Breast epithelium (tissue), 4 donors: Measurements from ENCODE around the gene GNAQ. TPM values are rescaled to one million over a fixed set of nuclear protein-coding genes. Genes with fewer than 3 reads are reported as not detected.

Experiments used
- DNase-seq, 2 donors: peaks; one replicate each; pipeline ENCODE4 v3.0.0-alpha.2; 2019; ENCODE audit warnings: low spot score in 2 of 2
- H3K27ac ChIP-seq, 2 donors: fragments of 200-600 bp; sonication (generic) in 1 of 2; one replicate each; pipeline ENCODE4 v1.5.1; 2016 to 2019; ENCODE audit warnings: mild to moderate bottlenecking in 1 of 2
- H3K27me3 ChIP-seq, 2 donors: fragments of 200-600 bp; sonication (generic) in 1 of 2; one replicate each; pipeline versions ENCODE4 v1.5.1 to v1.6.0; 2017 to 2019; ENCODE audit warnings: control low read depth in 1 of 2, mild to moderate bottlenecking in 1 of 2
- H3K36me3 ChIP-seq: fragments of 200-600 bp; one replicate; pipeline ENCODE4 v1.5.1; 2019
- H3K4me1 ChIP-seq, 2 donors: fragments of 200-600 bp; sonication (generic); one replicate each; pipeline ENCODE4 v1.5.1; 2016 to 2019; ENCODE audit warnings: control low read depth in 1 of 2
- H3K4me3 ChIP-seq, 3 donors: fragments of 200-600 bp; sonication (generic); 1 replicate in 2 of 3; 2 replicates in 1 of 3; pipeline ENCODE4 v1.5.1; 2016 to 2019; ENCODE audit warnings: mild to moderate bottlenecking in 3 of 3, moderate library complexity in 2 of 3
- H3K9me3 ChIP-seq, 2 donors: fragments of 200-600 bp; sonication (generic) in 1 of 2; one replicate each; pipeline ENCODE4 v1.5.1; 2016 to 2019; ENCODE audit warnings: control low read depth in 1 of 2
- POLR2A ChIP-seq: fragments of 450-650 bp; IDR thresholded peaks from one replicate; pipeline ENCODE4 v1.6.1; 2016; ENCODE audit warnings: antibody characterized with exemption, mild to moderate bottlenecking, moderate library complexity
- POLR2AphosphoS5 ChIP-seq, 3 donors: sonication (generic); formaldehyde crosslinking; IDR thresholded peaks; one replicate each; pipeline ENCODE4 v1.6.1; 2017; ENCODE audit warnings: antibody characterized with exemption in 3 of 3
- intact Hi-C: fragments of 100-400 bp; cut with DNase I; formaldehyde crosslinking; loops from one replicate; pipeline ENCODE4 v1.15.1; 2023; ENCODE audit warnings: low total_unique reads
- total RNA-seq, 3 donors: library from RNA; depleted of rRNA; stranded (reverse); fragments of >200 nt; gene quantifications; one replicate each; pipeline ENCODE4 v1.1.0, GENCODE V29; 2016
- TF ChIP-seq, protein P1 (sequence below), 3 donors: fragments of 450-650 bp; IDR thresholded peaks; one replicate each; pipeline ENCODE4 v1.5.1; 2016 to 2017; ENCODE audit warnings: antibody characterized with exemption in 3 of 3, mild to moderate bottlenecking in 3 of 3, moderate library complexity in 3 of 3

The GNAQ gene
- total RNA-seq, 3 donors from 2014 or later, result 39.0 to 49.3 (median 47.2) TPM

- no peak overlapping the region for H3K27ac ChIP-seq
- H3K9me3 ChIP-seq, result no peaks in the 10 kb centered on the region
- no peak overlapping the region for H3K4me3 ChIP-seq
- DNase-seq, result no peak
- no peaks in the 10 kb centered on the region for H3K27me3 ChIP-seq
- intact Hi-C loops, result no loop called here
- no peak for TF ChIP-seq POLR2AphosphoS5 (IDR thresholded peaks at IDR 0.05)
- TF ChIP-seq, protein P1, sequence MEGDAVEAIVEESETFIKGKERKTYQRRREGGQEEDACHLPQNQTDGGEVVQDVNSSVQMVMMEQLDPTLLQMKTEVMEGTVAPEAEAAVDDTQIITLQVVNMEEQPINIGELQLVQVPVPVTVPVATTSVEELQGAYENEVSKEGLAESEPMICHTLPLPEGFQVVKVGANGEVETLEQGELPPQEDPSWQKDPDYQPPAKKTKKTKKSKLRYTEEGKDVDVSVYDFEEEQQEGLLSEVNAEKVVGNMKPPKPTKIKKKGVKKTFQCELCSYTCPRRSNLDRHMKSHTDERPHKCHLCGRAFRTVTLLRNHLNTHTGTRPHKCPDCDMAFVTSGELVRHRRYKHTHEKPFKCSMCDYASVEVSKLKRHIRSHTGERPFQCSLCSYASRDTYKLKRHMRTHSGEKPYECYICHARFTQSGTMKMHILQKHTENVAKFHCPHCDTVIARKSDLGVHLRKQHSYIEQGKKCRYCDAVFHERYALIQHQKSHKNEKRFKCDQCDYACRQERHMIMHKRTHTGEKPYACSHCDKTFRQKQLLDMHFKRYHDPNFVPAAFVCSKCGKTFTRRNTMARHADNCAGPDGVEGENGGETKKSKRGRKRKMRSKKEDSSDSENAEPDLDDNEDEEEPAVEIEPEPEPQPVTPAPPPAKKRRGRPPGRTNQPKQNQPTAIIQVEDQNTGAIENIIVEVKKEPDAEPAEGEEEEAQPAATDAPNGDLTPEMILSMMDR (IDR thresholded peaks at IDR 0.05), result no peak
- no peak for TF ChIP-seq POLR2A
- no peaks in the 10 kb centered on the region for H3K36me3 ChIP-seq
- no peaks in the 10 kb centered on the region for H3K4me1 ChIP-seq
These were observed 43.0 kb downstream of the GNAQ start for GRCh38 chr9:77988630-77989029.

GRCh38 chr9:77987880-77988525 lies 43.6 kb downstream of the GNAQ start:
- no peaks in the 10 kb centered on the region for H3K36me3 ChIP-seq
- no peak overlapping the region for H3K4me3 ChIP-seq
- intact Hi-C loops, result no loop called here
- TF ChIP-seq POLR2A (no peak), POLR2AphosphoS5 (IDR thresholded peaks at IDR 0.05) (no peak)
- TF ChIP-seq, protein P1 (IDR thresholded peaks at IDR 0.05), result no peak
- H3K9me3 ChIP-seq, result no peaks in the 10 kb centered on the region
- H3K27me3 ChIP-seq, result no peaks in the 10 kb centered on the region
- DNase-seq, result no peak
- no peak overlapping the region for H3K27ac ChIP-seq
- H3K4me1 ChIP-seq, result no peaks in the 10 kb centered on the region

GRCh38 chr9:77987081-77987656 lies 44.4 kb downstream of the GNAQ start:
- TF ChIP-seq, protein P1 (IDR thresholded peaks at IDR 0.05), result no peak
- TF ChIP-seq POLR2A, result no peak
- TF ChIP-seq POLR2AphosphoS5 (IDR thresholded peaks at IDR 0.05), result no peak
- DNase-seq, result no peak
- intact Hi-C loops, result no loop called here
- Histone ChIP-seq H3K4me3 (no peak overlapping the region), H3K27me3 (no peaks in the 10 kb centered on the region), H3K36me3 (no peaks in the 10 kb centered on the region), H3K27ac (no peak overlapping the region), H3K9me3 (no peaks in the 10 kb centered on the region), H3K4me1 (no peaks in the 10 kb centered on the region)

DNA sequence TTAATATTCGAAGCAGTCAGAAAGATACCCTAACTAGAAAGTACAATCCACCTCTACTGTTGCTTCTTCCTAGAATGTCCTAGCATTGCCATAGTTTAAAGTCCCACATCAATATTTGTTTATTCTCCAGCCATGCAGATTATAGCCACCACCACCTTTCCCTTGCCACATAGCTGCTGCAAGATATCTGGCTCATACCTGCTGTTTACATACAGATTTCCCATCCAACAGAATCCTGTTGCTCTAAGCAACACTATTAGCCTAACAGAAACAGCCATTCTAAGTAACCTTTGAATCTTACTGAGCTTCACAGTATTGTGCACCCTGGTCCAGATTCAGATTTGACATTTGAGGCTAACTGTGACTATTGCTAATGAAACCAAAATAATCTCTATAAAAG lies 45.6 kb downstream of the GNAQ start:
- H3K36me3 ChIP-seq, result no peaks in the 10 kb centered on the region
- H3K4me1 ChIP-seq, result no peaks in the 10 kb centered on the region
- TF ChIP-seq, protein P1 (IDR thresholded peaks at IDR 0.05), result no peak
- TF ChIP-seq POLR2AphosphoS5 (IDR thresholded peaks at IDR 0.05), result no peak
- TF ChIP-seq POLR2A, result no peak
- H3K9me3 ChIP-seq, result no peaks in the 10 kb centered on the region
- no peak overlapping the region for H3K27ac ChIP-seq
- intact Hi-C loops, result no loop called here
- H3K4me3 ChIP-seq, result no peak overlapping the region
- no peaks in the 10 kb centered on the region for H3K27me3 ChIP-seq
- no peak for DNase-seq

DNA sequence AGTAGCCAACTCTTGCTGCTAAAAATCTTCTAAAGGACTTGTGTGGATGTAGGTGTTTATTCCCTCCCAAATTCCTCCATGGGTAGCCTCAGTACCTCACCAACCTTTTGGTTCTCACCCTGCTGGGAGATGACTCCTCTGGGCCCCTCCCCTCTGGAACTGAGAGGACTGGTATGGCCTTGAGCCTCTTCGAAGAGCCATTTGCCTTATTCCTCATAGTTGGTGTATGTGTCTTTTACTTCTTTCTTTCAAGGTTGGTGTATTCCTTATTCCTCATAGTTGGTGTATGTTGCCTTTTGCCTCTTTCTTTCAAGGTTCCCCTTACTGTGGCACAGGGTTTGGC lies 48.3 kb downstream of the GNAQ start:
- Histone ChIP-seq H3K4me1 (peaks cover 0 to under 1% of the 10 kb centered on the region in 2 donors), H3K4me3 (no peak overlapping the region), H3K36me3 (no peaks in the 10 kb centered on the region), H3K9me3 (no peaks in the 10 kb centered on the region), H3K27ac (no peak overlapping the region), H3K27me3 (no peaks in the 10 kb centered on the region)
- intact Hi-C loops, result no loop called here
- no peak for DNase-seq
- TF ChIP-seq, protein P1 (IDR thresholded peaks at IDR 0.05), result no peak
- TF ChIP-seq POLR2A, result no peak
- TF ChIP-seq POLR2AphosphoS5 (IDR thresholded peaks at IDR 0.05), result no peak
